Measurements from ENCODE around the gene C1QL4.

C1QL4 gene

DNA sequence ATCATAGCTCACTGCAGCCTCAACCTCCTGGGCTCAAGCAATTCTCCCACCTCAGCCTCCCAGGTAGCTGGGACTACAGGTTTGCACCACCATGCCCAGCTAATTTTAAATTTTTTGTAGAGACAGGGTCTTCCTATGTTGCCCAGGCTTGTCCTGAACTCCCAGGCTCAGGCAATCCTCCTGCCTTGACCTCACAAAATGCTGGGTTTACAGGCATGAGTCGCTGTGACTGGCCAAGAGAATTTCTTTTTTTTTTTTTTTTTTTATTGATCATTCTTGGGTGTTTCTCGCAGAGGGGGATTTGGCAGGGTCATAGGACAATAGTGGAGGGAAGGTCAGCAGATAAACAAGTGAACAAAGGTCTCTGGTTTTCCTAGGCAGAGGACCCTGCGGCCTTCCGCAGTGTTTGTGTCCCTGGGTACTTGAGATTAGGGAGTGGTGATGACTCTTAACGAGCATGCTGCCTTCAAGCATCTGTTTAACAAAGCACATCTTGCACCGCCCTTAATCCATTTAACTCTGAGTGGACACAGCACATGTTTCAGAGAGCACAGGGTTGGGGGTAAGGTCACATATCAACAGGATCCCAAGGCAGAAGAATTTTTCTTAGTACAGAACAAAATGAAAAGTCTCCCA, 54.1 kb downstream of the C1QL4 start:
- in situ Hi-C loops (cut with MboI; ENCODE audit: low sequenced_read_pairs), result loop anchor here (10.0 kb wide), 1 partner anchor 242 kb away; no protein-coding TSS in a partner anchor
